ENCODE measurements around the gene SLC24A4.

DNA sequence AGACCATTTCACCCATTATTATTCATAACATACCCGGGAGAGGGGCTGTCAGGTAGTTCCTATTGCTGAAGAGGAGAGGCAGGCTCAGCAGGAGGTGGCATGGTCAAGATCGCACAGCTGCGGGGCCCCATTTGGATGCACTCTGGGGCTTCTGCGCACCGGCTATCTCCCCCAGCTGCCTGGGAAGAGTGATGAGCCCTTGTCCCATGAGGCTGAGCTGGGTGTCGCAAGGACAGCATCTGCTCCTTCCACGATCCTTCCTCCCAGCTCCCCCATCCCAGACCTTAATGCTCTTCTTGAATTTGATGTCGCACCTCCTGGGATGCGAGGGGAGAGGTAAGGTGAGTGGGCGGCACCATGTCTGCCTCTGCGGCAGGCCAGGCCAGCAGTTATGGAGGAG, 62.6 kb downstream of the SLC24A4 start:
- TF ChIP-seq, protein P1, sequence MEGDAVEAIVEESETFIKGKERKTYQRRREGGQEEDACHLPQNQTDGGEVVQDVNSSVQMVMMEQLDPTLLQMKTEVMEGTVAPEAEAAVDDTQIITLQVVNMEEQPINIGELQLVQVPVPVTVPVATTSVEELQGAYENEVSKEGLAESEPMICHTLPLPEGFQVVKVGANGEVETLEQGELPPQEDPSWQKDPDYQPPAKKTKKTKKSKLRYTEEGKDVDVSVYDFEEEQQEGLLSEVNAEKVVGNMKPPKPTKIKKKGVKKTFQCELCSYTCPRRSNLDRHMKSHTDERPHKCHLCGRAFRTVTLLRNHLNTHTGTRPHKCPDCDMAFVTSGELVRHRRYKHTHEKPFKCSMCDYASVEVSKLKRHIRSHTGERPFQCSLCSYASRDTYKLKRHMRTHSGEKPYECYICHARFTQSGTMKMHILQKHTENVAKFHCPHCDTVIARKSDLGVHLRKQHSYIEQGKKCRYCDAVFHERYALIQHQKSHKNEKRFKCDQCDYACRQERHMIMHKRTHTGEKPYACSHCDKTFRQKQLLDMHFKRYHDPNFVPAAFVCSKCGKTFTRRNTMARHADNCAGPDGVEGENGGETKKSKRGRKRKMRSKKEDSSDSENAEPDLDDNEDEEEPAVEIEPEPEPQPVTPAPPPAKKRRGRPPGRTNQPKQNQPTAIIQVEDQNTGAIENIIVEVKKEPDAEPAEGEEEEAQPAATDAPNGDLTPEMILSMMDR (IDR thresholded peaks at IDR 0.05; ENCODE audit: poor library complexity): no peak
- no peak for TF ChIP-seq EZH2 (IDR thresholded peaks at IDR 0.05; ENCODE audit: borderline replicate concordance)

Measured in hepatocyte (in vitro differentiated cells).